Measurements from ENCODE around the gene ABL1. TPM values are rescaled to one million over a fixed set of nuclear protein-coding genes. Genes with fewer than 3 reads are reported as not detected.

The ABL1 gene
- total RNA-seq, 1 donor from 2014 or later, result 91.0 TPM

DNA sequence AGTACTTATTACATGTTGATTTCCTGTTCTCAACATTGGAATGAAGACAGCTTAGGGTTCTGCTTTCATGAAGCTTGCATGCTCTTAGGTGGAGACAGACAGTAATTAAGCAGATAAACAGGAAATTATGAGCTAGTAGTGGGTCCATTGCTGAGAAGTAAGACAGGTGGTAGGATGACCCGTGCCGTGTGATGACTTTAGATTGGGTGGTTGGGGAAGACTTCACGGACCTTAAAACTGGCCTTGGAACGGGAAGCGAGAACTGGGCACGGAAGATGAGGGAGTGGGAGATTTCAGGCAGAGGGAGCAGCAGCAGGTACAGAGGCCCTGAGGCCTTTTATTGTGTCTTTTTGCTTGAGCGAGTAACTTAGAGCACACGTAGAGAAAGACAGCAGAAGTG, 27.2 kb downstream of the ABL1 start:
- Mint-ChIP-seq H3K27ac (ENCODE audit: unreplicated experiment) (no peak overlapping the region), H3K4me3 (no peak overlapping the region), H3K4me1 (peaks cover 37% of the 10 kb centered on the region), H3K27me3 (ENCODE audit: low read depth) (no peaks in the 10 kb centered on the region), H3K9me3 (no peaks in the 10 kb centered on the region), H3K36me3 (ENCODE audit: low read depth) (no peaks in the 10 kb centered on the region)
- TF ChIP-seq CTCF (conservative IDR thresholded peaks at IDR 0.05), result no peak
- no peak for DNase-seq (ENCODE audit: low read depth, low spot score)

DNA sequence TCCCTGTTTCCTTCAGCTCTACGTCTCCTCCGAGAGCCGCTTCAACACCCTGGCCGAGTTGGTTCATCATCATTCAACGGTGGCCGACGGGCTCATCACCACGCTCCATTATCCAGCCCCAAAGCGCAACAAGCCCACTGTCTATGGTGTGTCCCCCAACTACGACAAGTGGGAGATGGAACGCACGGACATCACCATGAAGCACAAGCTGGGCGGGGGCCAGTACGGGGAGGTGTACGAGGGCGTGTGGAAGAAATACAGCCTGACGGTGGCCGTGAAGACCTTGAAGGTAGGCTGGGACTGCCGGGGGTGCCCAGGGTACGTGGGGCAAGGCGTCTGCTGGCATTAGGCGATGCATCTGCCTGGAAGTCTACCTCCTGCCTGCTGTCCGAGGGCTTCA, 27.7 kb downstream of the ABL1 start:
- Mint-ChIP-seq H3K27ac (ENCODE audit: unreplicated experiment) (no peak overlapping the region), H3K4me3 (no peak overlapping the region)
- DNase-seq (ENCODE audit: low read depth, low spot score), result no peak

DNA sequence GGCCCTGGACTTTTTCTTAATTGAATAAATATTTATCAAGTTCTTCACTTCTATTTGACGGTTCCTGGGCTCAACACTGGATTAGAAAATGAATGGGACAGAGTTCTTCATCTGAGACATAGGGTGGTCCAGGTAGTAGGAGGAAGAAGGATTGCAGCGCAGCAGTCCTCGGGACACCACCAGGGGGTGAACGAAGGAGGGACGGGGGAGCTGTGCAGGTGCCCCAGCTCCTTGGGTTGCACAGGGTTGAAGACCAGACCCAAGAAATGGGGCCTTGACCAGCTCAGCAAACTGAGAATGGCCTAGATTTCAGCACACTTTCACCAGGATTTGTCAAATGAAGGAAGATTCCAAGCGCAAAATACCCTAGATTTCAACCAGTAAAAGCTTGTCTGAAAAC, 29.5 kb downstream of the ABL1 start:
- no peaks in the 10 kb centered on the region for H3K27me3 Mint-ChIP-seq (ENCODE audit: low read depth)
- DNase-seq (ENCODE audit: low read depth, low spot score), result no peak
- no peak overlapping the region for H3K4me3 Mint-ChIP-seq
- H3K27ac Mint-ChIP-seq (ENCODE audit: unreplicated experiment), result peak overlapping the region; percentile 70
- H3K9me3 Mint-ChIP-seq, result no peaks in the 10 kb centered on the region
- H3K36me3 Mint-ChIP-seq (ENCODE audit: low read depth), result no peaks in the 10 kb centered on the region
- peaks cover 28% of the 10 kb centered on the region for H3K4me1 Mint-ChIP-seq
- no peak for TF ChIP-seq CTCF (conservative IDR thresholded peaks at IDR 0.05)

More for the DNA sequence above, 27.7 kb downstream of the ABL1 start:
- TF ChIP-seq CTCF (conservative IDR thresholded peaks at IDR 0.05), result no peak
- Mint-ChIP-seq H3K4me1 (peaks cover 32% of the 10 kb centered on the region), H3K27me3 (ENCODE audit: low read depth) (no peaks in the 10 kb centered on the region), H3K9me3 (no peaks in the 10 kb centered on the region), H3K36me3 (ENCODE audit: low read depth) (no peaks in the 10 kb centered on the region)

DNA sequence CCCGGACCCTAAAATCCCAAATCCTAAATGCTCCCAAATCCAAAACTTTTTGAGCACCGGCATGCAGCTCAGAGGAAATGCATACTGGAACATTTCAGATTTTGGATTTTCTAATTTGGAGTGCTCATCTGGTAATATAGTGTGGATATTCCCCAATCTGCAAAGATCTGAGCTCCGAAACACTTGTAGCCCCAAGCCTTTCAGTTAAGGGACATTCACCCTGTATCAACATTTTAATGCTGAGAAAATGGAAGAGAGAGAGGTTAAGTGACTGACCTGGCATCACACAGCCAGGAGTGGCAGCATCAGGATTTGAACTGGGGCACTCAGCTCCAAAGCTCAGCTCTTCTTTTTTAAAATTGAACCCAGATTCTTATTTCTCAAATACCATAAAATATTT, 30.9 kb downstream of the ABL1 start:
- Mint-ChIP-seq H3K4me1 (peaks cover 28% of the 10 kb centered on the region), H3K9me3 (no peaks in the 10 kb centered on the region), H3K36me3 (ENCODE audit: low read depth) (no peaks in the 10 kb centered on the region), H3K27me3 (ENCODE audit: low read depth) (no peaks in the 10 kb centered on the region), H3K27ac (ENCODE audit: unreplicated experiment) (no peak overlapping the region), H3K4me3 (no peak overlapping the region)
- no peak for DNase-seq (ENCODE audit: low read depth, low spot score)
- TF ChIP-seq CTCF (conservative IDR thresholded peaks at IDR 0.05), result no peak

DNA sequence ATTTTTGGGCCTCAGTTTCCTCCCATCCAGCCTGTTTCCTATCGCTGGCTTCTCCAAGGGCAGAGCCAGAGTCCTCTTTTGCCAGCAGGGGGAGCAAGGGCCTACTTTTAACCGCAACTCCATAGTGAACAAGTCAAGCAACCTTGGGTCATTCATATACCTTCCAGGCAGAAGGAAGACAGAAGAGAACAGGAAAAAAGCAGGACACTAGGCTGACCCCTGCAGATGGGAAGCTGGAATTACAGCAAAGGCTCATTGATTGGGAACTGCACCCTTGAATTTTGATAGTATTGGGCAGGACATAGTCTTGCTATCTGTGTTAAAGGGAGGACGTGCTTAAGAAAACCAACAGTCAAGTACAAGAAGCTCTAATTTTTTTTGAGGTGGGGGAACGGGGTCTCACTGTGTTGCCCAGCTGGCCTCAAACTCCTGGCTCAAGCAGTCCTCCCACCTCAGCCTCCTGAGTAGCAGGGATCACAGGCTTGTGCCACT, 31.5 kb downstream of the ABL1 start:
- Mint-ChIP-seq H3K4me1 (peaks cover 30% of the 10 kb centered on the region), H3K4me3 (no peak overlapping the region), H3K9me3 (no peaks in the 10 kb centered on the region), H3K36me3 (ENCODE audit: low read depth) (no peaks in the 10 kb centered on the region), H3K27ac (ENCODE audit: unreplicated experiment) (no peak overlapping the region), H3K27me3 (ENCODE audit: low read depth) (no peaks in the 10 kb centered on the region)
- TF ChIP-seq CTCF (conservative IDR thresholded peaks at IDR 0.05), result peak; percentile 96
- peak; percentile 86 for DNase-seq (ENCODE audit: low read depth, low spot score)

- TF ChIP-seq CTCF (conservative IDR thresholded peaks at IDR 0.05), result no peak
- no peak for DNase-seq (ENCODE audit: low read depth, low spot score)
- Mint-ChIP-seq H3K27ac (ENCODE audit: unreplicated experiment) (no peak overlapping the region), H3K36me3 (ENCODE audit: low read depth) (peaks cover 3% of the 10 kb centered on the region), H3K4me3 (no peak overlapping the region), H3K4me1 (peaks cover 28% of the 10 kb centered on the region), H3K9me3 (no peaks in the 10 kb centered on the region), H3K27me3 (ENCODE audit: low read depth) (no peaks in the 10 kb centered on the region)
These were observed 32.5 kb downstream of the ABL1 start for GRCh38 chr9:130867556-130867955.
